ENCODE measurements around the gene HMCN2. TPM values are rescaled to one million over a fixed set of nuclear protein-coding genes. Genes with fewer than 3 reads are reported as not detected.

The HMCN2 gene
- total and polyA plus RNA-seq, 4 donors, result 0.24 to 1.8 (median 0.29) TPM

DNA sequence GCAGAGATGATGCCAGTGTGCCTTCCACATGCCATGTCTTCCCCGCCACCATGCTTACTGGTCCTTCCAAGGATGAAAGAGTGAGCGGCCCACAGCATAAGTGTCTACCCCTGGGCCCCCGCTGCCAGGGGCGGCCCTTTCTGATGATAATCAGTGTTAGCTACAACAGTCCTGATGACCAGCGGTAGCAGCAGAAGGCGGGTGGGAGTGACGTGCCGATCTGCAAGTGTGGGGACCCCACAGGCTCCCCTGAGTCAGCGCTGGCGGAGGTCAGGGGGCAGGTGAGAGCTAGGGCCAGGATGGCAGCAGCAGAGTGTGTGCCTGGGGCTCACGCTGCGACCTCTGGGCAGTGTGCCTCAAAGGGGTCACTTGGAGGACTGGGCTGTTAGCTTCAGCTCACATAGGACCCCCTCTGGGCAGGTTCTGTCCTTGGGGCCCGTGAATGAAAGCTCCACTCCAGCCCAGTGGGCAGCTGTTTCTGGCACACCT is 80.4 kb downstream of the HMCN2 start:
- H3K27ac ChIP-seq (ENCODE audit: low read depth in 1 of 2, low read length in 2 of 2), result no peak overlapping the region
- no peak for DNase-seq (ENCODE audit: low spot score)
- no peaks in the 10 kb centered on the region for H3K27me3 ChIP-seq (ENCODE audit: control insufficient read depth in 4 of 4, insufficient read depth in 4 of 4, low read length in 3 of 4)

More for the DNA sequence above, 80.4 kb downstream of the HMCN2 start:
- no peaks in the 10 kb centered on the region for H3K9me3 ChIP-seq (ENCODE audit: control insufficient read depth in 4 of 4, low read length in 3 of 4)
- no peak overlapping the region for H3K4me3 ChIP-seq (ENCODE audit: low read depth in 1 of 3, low read length in 3 of 3)
- H3K9ac ChIP-seq (ENCODE audit: low read depth in 1 of 2, low read length in 2 of 2), result no peak overlapping the region
- H3K4me1 ChIP-seq (ENCODE audit: control insufficient read depth in 4 of 4, insufficient read depth in 4 of 4, low read length in 3 of 4), result no peaks in the 10 kb centered on the region
- TF ChIP-seq HNF4A (conservative IDR thresholded peaks at IDR 0.05) (no peak), HNF4G (IDR thresholded peaks at IDR 0.05) (no peak), YY1 (IDR thresholded peaks at IDR 0.05) (no peak), TAF1 (conservative IDR thresholded peaks at IDR 0.05) (no peak), NR2F2 (IDR thresholded peaks at IDR 0.05) (no peak), SP1 (IDR thresholded peaks at IDR 0.05) (no peak), RAD21 (IDR thresholded peaks at IDR 0.05) (no peak), JUND (IDR thresholded peaks at IDR 0.05) (no peak), EGR1 (IDR thresholded peaks at IDR 0.05; ENCODE audit: low read depth in 2 of 2) (no peak), FOXA2 (IDR thresholded peaks at IDR 0.05) (no peak), GABPA (IDR thresholded peaks at IDR 0.05 in 1 of 2, conservative IDR thresholded peaks at IDR 0.05 in 1 of 2) (no peak), RXRA (IDR thresholded peaks at IDR 0.05) (no peak), FOXA1 (IDR thresholded peaks at IDR 0.05) (no peak)
- TF ChIP-seq, protein P1, sequence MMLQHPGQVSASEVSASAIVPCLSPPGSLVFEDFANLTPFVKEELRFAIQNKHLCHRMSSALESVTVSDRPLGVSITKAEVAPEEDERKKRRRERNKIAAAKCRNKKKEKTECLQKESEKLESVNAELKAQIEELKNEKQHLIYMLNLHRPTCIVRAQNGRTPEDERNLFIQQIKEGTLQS (IDR thresholded peaks at IDR 0.05), result no peak
- TF ChIP-seq, protein P2, sequence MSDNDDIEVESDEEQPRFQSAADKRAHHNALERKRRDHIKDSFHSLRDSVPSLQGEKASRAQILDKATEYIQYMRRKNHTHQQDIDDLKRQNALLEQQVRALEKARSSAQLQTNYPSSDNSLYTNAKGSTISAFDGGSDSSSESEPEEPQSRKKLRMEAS (IDR thresholded peaks at IDR 0.05), result no peak
- TF ChIP-seq, protein P3, sequence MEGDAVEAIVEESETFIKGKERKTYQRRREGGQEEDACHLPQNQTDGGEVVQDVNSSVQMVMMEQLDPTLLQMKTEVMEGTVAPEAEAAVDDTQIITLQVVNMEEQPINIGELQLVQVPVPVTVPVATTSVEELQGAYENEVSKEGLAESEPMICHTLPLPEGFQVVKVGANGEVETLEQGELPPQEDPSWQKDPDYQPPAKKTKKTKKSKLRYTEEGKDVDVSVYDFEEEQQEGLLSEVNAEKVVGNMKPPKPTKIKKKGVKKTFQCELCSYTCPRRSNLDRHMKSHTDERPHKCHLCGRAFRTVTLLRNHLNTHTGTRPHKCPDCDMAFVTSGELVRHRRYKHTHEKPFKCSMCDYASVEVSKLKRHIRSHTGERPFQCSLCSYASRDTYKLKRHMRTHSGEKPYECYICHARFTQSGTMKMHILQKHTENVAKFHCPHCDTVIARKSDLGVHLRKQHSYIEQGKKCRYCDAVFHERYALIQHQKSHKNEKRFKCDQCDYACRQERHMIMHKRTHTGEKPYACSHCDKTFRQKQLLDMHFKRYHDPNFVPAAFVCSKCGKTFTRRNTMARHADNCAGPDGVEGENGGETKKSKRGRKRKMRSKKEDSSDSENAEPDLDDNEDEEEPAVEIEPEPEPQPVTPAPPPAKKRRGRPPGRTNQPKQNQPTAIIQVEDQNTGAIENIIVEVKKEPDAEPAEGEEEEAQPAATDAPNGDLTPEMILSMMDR (IDR thresholded peaks at IDR 0.05; ENCODE audit: low read depth, low read length, missing input control), result no peak
- TF ChIP-seq, protein P4, sequence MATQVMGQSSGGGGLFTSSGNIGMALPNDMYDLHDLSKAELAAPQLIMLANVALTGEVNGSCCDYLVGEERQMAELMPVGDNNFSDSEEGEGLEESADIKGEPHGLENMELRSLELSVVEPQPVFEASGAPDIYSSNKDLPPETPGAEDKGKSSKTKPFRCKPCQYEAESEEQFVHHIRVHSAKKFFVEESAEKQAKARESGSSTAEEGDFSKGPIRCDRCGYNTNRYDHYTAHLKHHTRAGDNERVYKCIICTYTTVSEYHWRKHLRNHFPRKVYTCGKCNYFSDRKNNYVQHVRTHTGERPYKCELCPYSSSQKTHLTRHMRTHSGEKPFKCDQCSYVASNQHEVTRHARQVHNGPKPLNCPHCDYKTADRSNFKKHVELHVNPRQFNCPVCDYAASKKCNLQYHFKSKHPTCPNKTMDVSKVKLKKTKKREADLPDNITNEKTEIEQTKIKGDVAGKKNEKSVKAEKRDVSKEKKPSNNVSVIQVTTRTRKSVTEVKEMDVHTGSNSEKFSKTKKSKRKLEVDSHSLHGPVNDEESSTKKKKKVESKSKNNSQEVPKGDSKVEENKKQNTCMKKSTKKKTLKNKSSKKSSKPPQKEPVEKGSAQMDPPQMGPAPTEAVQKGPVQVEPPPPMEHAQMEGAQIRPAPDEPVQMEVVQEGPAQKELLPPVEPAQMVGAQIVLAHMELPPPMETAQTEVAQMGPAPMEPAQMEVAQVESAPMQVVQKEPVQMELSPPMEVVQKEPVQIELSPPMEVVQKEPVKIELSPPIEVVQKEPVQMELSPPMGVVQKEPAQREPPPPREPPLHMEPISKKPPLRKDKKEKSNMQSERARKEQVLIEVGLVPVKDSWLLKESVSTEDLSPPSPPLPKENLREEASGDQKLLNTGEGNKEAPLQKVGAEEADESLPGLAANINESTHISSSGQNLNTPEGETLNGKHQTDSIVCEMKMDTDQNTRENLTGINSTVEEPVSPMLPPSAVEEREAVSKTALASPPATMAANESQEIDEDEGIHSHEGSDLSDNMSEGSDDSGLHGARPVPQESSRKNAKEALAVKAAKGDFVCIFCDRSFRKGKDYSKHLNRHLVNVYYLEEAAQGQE (IDR thresholded peaks at IDR 0.05), result no peak
- TF ChIP-seq, protein P5, sequence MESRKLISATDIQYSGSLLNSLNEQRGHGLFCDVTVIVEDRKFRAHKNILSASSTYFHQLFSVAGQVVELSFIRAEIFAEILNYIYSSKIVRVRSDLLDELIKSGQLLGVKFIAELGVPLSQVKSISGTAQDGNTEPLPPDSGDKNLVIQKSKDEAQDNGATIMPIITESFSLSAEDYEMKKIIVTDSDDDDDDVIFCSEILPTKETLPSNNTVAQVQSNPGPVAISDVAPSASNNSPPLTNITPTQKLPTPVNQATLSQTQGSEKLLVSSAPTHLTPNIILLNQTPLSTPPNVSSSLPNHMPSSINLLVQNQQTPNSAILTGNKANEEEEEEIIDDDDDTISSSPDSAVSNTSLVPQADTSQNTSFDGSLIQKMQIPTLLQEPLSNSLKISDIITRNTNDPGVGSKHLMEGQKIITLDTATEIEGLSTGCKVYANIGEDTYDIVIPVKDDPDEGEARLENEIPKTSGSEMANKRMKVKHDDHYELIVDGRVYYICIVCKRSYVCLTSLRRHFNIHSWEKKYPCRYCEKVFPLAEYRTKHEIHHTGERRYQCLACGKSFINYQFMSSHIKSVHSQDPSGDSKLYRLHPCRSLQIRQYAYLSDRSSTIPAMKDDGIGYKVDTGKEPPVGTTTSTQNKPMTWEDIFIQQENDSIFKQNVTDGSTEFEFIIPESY (IDR thresholded peaks at IDR 0.05), result no peak
- WGBS, result 86% methylated on average over 13 of the region's 13 CpGs
- H3K36me3 ChIP-seq (ENCODE audit: control insufficient read depth in 4 of 4, insufficient read depth in 3 of 4, low read depth in 1 of 4, low read length in 3 of 4), result no peaks in the 10 kb centered on the region

All from liver (tissue), 9 donors.